GM19351 (cell line): ENCODE measurements around the gene SPINT2.

ENCODE experiments used
- ATAC-seq: cut with Tn5 transposase; IDR thresholded peaks from one replicate; pipeline ENCODE4 v1.9.1; 2021; ENCODE audit warnings: mild to moderate bottlenecking, moderate library complexity; ENCODE audit not compliant: unreplicated experiment

Gene SPINT2

DNA sequence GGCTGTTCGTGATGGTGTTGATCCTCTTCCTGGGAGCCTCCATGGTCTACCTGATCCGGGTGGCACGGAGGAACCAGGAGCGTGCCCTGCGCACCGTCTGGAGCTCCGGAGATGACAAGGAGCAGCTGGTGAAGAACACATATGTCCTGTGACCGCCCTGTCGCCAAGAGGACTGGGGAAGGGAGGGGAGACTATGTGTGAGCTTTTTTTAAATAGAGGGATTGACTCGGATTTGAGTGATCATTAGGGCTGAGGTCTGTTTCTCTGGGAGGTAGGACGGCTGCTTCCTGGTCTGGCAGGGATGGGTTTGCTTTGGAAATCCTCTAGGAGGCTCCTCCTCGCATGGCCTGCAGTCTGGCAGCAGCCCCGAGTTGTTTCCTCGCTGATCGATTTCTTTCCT lies 27.5 kb downstream of the SPINT2 start:
- ATAC-seq: no peak

DNA sequence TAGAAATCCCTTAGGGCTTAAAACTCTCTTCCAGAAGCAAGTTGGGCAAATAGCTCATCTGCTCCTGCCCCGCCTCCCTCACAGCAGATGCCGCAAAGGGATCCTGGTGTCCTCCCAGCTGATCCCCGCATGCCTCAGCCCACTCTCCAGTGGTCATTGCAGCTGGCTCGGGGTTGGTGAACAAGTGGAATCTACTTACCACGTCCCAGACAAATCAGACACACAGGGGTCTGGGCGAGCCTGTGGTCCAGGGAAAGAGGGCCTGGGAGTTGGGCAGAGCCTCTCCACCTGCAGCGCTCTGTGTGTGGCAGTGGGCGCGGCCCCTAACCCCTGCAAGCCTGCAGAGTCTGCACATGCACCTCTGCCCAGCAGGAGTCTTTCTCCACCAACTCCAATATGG lies 28.9 kb downstream of the SPINT2 start:
- ATAC-seq: no peak

DNA sequence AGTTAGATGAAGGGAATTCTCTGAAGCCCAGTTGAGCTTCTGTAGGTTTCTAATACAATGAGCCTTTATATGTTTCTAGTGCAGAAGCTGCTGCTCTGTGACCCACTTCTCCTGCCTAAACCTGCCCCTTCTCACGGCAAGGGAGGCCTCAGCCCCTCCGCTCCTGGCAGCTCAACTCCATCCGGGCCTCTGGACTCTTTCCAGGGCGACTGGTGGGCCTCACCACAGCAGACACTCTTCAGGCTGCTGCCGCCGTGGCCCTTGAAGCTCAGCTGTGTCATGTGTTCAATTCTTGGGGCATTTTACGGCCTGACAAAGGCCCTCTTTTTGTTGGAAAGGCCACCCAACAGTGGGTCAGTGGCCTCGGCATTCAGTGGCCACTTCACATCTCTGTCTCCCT lies 29.7 kb downstream of the SPINT2 start:
- ATAC-seq: no peak

DNA sequence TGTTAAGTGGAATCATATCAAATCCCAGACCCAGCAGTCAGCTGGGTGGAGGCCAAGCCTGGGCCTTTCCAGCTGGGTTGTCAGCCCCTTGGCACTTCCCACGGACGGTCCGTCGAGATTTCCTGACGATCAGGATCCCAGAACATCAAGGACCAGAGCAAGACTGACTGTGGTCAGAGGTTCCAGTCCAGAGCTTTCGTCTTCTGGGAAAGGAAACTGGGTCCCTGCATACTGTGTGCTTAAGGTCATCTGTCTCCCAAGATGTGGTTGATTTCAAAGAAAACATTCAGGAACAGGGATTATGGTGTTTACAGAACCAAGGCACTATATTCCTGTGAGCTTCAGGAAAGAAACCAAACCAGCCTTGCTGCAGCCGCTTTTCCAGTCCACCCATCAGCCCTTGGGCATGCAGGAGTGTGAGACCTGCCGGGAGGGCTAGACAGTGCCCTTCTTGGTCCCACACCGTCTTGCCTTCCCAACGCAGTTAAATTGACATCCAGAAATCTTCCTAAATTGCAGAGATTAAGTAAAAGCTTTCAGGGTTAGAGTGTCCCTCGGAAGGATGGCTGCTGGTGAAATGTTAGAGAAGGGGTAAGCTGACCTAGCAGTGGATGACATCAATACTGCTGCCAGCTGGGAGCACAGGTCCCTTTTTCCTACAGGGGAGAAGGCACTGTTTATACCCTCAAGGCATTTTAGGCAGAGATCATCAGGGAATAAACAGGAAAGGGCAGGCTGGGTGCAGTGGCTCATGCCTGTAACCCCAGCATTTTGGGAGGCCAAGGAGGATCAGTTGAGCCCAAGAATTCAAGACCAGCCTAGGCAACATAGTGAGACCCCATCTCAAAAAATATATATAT lies 34.7 kb downstream of the SPINT2 start:
- ATAC-seq: no peak

DNA sequence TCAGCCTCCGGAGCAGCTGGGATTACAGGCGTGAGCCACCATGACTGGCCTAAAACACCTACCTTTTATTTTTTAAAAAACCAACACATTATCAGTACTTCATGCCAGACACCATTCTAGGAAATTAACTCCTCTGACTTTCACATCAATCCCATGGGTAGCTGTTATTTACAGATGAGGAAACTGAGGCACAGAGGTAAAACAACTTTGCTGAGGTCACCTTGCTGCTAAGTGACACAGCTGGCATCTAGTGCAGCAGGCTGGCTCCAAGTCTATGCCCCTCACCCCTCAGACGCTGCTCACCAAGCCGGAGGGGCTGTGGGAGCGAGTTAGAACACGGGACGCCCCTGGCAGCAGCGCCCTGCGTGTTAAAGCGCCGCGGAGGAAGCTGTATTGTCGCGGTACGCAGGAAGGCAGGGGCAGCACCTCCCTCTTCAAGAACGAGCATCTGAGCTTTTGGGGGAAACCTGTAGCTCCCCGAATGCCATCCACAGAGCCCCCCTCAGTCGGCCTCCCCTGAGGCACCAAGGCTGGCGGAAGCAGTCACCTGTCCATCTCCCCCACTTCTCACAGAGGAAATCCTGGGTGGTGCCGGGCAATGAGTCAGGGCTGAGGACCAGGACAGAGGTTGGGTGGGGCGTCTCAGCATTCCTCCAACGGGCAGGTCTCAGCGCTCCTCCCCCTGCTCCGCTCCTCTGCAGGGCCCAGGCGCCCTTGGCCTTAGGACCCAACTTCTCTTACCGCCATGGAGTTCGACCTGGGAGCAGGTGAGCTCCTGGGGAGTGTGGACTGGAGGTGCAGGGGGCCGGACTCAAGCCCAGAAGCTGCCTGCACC lies 39.4 kb downstream of the SPINT2 start, which contains the start of gene C19orf33:
C19orf33 (plus strand) TSS at position 735 of the 835 bp plus-strand sequence; CDS start at position 746, 11 bp downstream.
- no peak for ATAC-seq

DNA sequence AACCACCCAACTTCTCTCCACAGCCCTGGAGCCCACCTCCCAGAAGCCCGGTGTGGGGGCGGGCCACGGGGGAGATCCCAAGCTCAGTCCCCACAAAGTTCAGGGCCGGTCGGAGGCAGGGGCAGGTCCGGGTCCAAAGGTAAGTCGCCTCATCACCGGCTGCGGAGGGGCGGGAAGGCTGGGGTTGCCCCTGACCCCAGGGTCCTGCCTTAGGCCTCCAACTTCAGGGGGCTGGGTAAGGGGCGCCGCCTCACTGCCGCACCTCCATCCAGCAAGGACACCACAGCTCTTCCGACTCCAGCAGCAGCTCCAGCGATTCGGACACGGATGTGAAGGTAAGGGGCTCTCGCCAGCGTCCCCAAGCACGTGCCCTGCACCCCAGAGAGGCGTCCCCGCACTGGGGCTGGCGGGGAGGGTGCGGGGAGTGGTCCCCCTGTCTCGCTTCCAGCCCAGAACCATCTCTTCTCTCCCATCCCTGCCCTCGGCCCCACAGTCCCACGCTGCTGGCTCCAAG lies 40.0 kb downstream of the SPINT2 start:
- ATAC-seq: no peak

DNA sequence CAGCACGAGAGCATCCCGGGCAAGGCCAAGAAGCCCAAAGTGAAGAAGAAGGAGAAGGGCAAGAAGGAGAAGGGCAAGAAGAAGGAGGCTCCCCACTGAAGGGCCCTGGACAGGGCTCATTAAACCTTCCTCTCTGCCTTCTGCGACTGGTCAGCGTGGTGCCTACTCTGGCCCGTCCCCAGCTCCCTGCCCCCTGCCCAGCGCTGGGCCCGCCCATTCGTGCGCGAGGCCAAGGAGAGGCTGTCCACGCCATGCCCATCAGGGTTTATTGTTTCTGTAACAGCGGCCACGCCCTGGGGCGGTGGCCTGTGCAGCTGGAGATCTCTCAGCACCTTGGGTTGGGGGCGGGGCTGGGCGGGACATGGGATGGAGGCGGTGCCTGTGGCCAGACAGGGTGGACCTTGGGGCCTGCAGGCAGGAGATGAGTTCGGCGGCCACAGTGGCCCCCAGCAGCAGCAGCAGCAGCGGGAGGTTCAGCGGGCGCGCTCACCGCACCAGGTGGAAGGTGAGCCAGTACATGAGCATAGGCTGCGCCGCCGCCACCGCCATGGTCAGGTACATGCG lies 40.6 kb downstream of the SPINT2 start:
- no peak for ATAC-seq

DNA sequence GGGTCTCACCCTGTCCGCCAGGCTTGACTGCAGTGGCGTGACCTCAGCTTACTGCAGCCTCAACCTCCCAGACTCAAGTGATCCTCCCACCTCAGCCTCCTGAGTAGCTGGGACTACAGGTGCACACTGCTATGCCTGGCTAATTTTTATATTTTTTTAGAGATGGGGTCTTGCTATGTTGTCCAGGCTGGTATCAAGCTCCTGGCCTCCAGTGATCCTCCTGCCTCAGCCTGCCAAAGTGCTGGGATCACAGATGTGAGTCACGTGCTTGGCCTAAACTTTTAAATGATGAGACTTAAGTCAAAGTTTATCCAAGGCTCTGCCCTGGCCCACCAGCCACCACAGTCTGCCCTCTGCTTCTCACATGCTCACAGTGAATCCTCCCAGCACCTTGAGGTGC lies 41.9 kb downstream of the SPINT2 start:
- no peak for ATAC-seq

DNA sequence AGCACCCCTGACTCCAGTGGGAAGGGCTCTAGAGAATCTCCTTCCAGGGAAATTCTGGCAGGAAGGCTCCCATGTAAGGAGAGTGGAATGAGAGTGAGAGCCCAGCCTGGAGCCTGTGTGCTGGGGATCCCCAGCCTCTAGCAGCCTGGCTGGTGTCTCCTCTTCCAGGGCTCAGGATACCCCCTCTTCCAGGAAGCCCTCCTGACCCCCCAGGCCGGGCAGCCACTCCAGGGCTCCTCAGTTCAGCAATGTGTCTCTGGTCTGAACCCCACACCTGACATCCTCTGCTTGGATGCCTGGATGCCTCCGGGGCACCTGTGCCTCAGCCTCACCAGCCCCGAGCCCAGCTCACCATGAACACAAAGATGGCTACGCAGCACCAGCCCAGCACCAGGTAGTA lies 42.7 kb downstream of the SPINT2 start:
- no peak for ATAC-seq

DNA sequence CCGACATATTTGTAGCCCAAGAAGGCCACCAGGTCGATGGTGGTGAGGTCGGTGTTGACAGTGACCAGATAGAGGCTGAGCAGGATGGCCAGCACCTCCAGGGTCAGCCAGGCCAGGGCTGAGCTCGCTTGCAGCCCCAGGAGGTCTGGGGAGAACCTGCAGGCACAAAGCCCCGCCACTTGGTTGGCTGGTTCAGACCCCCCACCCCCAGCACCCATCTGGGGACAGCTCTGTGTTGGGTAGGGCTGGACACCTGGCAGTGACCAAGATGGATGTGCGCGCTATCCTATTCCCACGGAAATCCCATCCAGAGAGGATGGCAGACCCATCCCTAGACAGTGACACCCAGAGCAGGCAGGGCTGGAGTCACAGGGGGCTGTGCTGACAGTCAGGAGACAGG lies 43.2 kb downstream of the SPINT2 start:
- no peak for ATAC-seq

DNA sequence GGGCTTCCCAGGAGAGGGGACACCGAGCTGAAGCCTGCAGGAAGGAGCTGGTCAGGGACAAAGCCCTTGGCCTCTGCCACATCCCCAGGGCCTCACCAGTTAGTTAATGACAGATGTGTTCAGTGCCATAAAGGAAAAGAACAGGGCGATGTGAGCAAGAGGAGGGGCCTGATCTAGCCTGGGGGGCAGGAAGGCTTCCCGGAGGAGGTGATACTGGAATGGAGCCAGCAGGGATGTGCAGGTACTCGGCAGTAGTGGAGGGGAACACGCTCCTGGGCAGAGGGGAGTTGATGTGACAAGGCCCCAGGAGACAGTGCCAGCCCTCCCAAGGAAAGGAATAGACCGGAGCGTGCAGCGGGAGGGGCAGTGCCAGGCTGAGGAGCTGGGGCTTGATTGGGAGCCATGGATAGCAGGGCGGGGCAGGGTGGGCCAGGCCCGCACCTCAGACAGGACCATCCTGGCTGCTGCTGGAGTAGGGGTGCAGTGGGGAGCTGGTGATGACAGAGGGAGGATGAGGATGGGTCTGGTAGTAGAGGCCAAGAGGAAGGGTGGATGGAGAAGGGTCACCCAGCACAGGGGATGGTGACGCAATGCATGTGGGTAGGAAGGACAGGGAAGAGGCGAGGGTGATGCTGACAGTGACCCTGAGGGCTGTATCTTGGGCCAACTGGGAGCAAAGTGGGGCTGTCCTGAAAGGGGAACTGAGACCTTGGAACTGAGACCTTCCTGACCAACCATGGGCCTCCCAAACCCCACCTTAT lies 43.8 kb downstream of the SPINT2 start:
- ATAC-seq: no peak

DNA sequence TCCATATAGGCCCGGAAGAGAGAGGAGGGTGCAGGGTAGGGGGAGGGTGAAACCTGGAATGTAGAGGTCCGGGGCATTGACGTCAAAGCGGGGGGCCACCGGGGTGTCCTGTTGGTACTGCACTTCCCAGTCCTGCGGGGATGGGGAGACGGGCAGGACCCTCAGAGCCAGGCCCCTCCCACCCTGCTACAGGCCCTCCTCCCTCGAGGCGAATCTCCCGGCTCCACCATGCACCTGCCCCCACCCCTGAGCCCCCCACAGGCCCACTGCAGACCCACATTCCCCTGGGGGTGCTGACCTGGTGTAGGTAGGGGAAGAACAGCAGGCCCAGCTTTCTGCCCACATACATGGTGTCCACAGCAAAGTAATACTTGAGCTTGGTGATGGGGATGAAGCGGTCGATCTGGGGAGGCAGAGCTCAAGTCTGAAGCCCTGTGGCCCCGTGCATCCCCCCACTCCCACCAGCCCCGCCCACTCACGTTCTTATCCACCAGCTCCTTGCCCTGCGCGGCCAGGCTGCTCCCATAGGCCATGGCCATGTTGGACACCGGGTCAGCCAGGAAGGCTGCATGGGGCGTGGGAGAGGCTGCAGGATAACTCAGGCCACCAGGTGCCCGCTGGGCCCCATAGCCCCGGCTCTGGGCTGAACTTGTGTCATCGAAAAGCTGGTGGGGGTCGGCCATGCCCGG lies 44.7 kb downstream of the SPINT2 start:
- ATAC-seq: no peak

DNA sequence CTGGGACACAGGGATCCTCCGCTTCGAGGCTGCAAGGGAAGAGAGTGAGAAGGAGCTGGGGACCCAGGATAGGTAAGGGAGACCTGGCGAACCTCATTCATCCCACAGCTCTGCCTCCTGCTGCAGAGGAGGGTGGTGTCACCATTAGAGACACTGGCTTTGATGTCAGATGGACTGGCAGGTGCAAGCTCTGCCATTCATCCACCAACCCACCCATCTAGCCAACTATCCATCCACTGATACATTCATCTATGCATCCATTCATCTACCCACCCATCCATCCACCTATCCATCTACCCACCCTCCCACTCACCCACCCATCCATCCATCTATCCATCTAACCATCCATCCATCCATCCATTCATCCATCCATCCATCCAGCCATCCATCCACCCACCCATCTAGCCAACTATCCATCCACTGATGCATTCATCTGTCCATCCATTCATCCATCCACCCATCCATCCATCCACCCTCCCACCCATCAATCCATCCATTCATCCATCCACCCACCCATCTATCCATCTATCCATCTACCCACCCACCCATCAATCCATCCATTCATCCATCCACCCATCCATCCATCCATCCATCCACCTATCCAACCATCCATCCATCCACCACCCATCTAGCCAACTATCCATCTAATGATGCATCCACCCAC lies 45.4 kb downstream of the SPINT2 start:
- ATAC-seq: no peak

DNA sequence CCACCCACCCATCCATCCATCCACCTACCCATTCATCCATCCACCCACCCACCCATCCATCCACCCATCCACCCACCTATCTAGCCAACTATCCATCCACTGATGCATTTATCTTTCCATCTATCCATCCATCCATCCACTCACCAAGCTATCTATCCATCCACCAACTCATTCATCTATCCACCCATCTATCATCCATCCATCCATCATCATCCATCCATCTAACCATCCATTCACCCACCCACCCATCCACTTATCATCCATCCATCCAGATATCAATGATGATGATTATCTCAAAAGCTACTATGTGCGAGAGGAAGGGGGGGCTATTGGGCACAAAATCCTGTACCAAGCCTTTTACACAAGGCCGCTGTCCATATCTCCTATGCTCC lies 45.9 kb downstream of the SPINT2 start:
- no peak for ATAC-seq

DNA sequence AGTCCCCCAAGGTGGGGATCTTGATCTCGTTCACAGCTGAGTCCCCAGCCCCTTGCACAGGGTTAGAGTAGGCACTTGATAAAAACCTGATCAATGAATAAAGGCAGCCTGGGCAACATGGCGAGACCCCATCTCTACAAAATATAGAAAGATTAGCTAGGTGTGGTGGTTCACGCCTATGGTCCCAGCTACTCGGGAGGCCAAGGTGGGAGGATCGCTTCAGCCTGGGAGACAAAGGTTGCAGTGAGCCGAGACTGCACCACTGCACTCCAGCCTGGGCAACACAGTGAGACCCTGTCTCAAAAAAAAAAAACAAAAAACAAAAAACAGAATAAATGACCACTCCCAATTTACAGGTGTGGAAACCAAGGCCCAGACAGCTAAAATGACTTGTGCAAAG lies 46.6 kb downstream of the SPINT2 start:
- ATAC-seq: no peak

DNA sequence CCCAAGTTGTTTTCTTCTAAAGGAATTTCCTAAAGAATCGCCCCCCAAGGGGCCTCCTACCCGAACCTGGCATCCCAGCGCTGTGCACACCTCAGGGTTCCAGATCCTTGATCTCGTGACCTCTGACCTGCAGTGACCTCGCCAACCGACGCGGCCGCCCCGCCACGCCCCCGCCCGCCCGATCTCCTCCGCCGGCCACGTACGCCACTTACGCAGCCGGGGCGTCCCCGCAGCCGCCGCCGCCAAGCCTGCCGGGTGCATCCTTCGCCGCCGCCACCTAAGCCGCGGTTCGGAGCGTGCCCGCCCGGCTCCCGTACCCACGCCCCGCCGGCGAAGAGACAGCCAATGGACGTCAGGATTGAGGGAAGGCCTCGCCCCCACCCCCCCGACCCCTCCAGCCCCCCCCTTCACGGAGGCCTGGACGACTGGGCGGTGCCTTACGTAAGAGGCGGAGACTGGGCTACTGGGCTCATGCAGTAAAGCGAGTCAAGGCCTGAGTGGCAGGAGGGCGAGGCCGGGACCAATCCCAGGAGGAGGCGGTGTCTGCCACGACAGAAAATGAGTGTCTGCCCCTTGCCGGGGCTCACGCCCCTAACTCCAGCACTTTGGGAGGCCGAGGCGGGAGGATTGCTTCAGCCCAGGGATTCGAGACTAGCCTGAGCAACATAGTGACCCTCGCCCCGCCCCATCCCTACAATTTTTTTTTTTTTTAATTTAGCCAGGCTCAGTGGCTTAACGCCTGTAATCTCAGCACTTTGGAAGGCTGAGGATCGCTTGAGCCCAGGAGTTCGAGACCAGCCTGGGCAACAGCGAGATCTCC lies 51.5 kb downstream of the SPINT2 start, which contains the start of gene YIF1B:
YIF1B (minus strand) TSS at position 291 of the 820 bp plus-strand sequence; CDS start at position 261, 30 bp downstream.
- ATAC-seq: peak; percentile 86

DNA sequence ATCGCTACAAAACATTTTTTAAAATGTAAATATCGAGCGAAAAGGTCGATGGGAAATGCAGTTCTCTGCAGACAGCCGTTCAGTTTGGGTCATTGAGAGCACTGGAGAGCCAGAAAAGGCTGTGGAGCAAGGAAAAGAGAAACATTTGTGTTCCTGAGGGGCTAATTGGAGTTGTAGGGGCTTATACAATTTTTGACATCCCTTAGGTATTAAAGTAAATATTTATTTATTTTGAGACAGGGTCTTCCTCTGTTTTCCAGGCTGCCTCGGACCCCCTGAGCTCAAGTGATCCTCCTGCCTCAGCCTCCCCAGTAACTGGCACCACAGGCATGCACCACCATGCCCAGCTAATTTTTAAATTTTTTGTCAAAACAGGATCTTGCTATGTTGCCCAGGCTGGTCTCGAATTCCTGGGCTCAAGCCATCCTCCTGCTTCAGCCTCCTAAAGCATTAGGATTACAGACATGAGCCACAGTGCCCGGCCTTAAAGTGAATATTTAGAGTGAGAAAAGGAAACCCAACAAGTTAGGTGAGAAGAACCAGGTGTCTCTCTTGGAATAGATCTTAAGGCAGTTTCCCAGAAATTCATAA lies 52.2 kb downstream of the SPINT2 start:
- no peak for ATAC-seq

DNA sequence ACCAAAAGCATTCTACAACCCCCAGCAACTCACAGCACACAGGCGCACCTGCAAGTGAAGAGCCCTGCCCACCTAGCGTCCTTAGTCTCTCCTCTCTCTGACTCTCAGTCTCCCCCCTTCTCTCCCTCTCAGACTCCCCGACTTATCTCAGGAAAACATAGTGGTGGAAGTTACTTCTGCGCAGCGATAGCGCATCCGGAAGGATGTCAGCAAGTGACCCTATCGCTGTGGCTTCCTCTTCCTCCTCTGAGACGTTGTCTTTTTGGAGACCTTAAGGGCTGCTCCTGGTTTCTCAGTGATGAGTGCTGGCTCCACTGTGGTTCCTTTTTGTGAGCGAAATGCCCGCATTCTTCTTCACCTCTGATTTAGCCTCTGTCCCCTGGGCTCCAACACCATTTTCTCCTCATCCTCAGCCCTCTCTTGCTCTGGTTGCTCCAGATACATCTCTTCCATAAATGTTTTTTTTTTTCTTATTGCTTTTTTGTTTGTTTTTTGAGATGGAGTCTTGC lies 52.8 kb downstream of the SPINT2 start:
- ATAC-seq: no peak
